HCT116 (cell line): ENCODE results near the gene IL31RA. TPM values are rescaled to one million over a fixed set of nuclear protein-coding genes. Genes with fewer than 3 reads are reported as not detected.

Experiments
- ATAC-seq: fragments of 200-7000 bp; cut with Tn5 transposase; 2 replicates; pipeline ENCODE4 v1.9.1; 2020; ENCODE audit warnings: mild to moderate bottlenecking, moderate library complexity
- BruUV-seq: library from RNA; stranded (reverse); fragments of 400-500 nt; replicated peaks from 2 replicates; lab custom pipeline; 2021; lab: Mats Ljungman, UMichigan
- CTCF ChIA-PET: fragments of 300-600 bp; sonication (Branson Sonifier 250); formaldehyde crosslinking; loops from one replicate; lab custom pipeline; 2021; ENCODE audit warnings: antibody characterized with exemption; lab: Charles Lee
- POLR2A ChIA-PET: fragments of 300-600, 350-600 bp; sonication (Branson Sonifier 250); formaldehyde crosslinking; loops from one replicate; lab custom pipeline; 2021; ENCODE audit warnings: antibody characterized with exemption; lab: Charles Lee
- RAD21 ChIA-PET, 2 experiments: fragments of 300-600 bp; sonication (Branson Sonifier 250); formaldehyde crosslinking; loops; one replicate each; lab custom pipeline; 2023; ENCODE audit warnings: low total read pairs in 2 of 2; ENCODE audit not compliant: uncharacterized antibody in 2 of 2, unreplicated experiment in 2 of 2, low non-redundant PET in 1 of 2; lab: Charles Lee
- DNase-seq: peaks from one replicate; pipeline ENCODE4 v3.0.0-alpha.2; 2010; ENCODE audit warnings: low read depth, low spot score
- H2AFZ ChIP-seq: fragments of 200-600 bp; shearing (Covaris generic), sonication (generic); 2 replicates; pipeline ENCODE4 v1.6.1; 2017; ENCODE audit warnings: low read depth, mixed run types, mixed read lengths, antibody characterized with exemption, low read length; ENCODE audit not compliant: poor library complexity, severe bottlenecking
- H3K27ac ChIP-seq: 2 replicates; pipeline ENCODE4 v1.5.1; 2012; ENCODE audit warnings: low read depth, low read length
- H3K27me3 ChIP-seq: fragments of 200-600 bp; sonication (generic); 2 replicates; pipeline ENCODE4 v1.6.1; 2016; ENCODE audit warnings: mixed run types, low read length, mixed read lengths; ENCODE audit not compliant: insufficient read depth
- H3K36me3 ChIP-seq, 2 experiments: fragments of 200-500 bp in 1 of 2; fragments of 200-600 bp in 1 of 2; sonication (Bioruptor generic) in 1 of 2; sonication (generic) in 1 of 2; 2 replicates each; pipeline versions ENCODE4 v1.5.1 to v1.6.1; 2014 to 2016; ENCODE audit warnings: low read length in 2 of 2, inconsistent platforms in 1 of 2, mixed read lengths in 1 of 2, mixed run types in 1 of 2; ENCODE audit not compliant: insufficient read depth in 2 of 2, control insufficient read depth in 1 of 2
- H3K4me1 ChIP-seq, 2 experiments: fragments of 200-600 bp in 1 of 2; sonication (generic) in 1 of 2; 2 replicates each; pipeline versions ENCODE4 v1.5.1 to v1.6.1; 2012 to 2017; ENCODE audit warnings: low read length in 2 of 2, inconsistent platforms in 1 of 2, mild to moderate bottlenecking in 1 of 2, mixed read lengths in 1 of 2, mixed run types in 1 of 2, moderate library complexity in 1 of 2; ENCODE audit not compliant: insufficient read depth in 2 of 2, control insufficient read depth in 1 of 2
- H3K4me2 ChIP-seq: fragments of 200-600 bp; sonication (generic); 2 replicates; pipeline ENCODE4 v1.6.1; 2017; ENCODE audit warnings: mixed run types, low read length, mixed read lengths
- H3K4me3 ChIP-seq, 2 experiments: fragments of 200-600 bp in 1 of 2; sonication (generic) in 1 of 2; replicated peaks in 1 of 2; 2 replicates each; pipeline ENCODE4 v1.5.1; 2011 to 2016; ENCODE audit warnings: low read length in 2 of 2, control low read depth in 1 of 2, low read depth in 1 of 2, mild to moderate bottlenecking in 1 of 2, mixed read lengths in 1 of 2, mixed run types in 1 of 2
- H3K79me2 ChIP-seq: fragments of 200-600 bp; sonication (generic); 2 replicates; pipeline ENCODE4 v1.6.1; 2017; ENCODE audit warnings: mild to moderate bottlenecking, mixed run types, low read length, moderate library complexity, mixed read lengths; ENCODE audit not compliant: insufficient read depth
- H3K9ac ChIP-seq: fragments of 200-600 bp; sonication (generic); 2 replicates; pipeline ENCODE4 v1.6.1; 2016; ENCODE audit warnings: low read length, mixed read lengths
- H3K9me2 ChIP-seq: fragments of 200-600 bp; sonication (generic), shearing (Covaris generic); 2 replicates; pipeline ENCODE4 v1.6.1; 2017; ENCODE audit warnings: mixed run types, mild to moderate bottlenecking, moderate library complexity; ENCODE audit not compliant: insufficient read depth
- H3K9me3 ChIP-seq, 2 experiments: fragments of 200-500 bp in 1 of 2; fragments of 200-600 bp in 1 of 2; sonication (Bioruptor generic) in 1 of 2; sonication (generic) in 1 of 2; 2 replicates each; pipeline ENCODE4 v1.6.1; 2014 to 2017; ENCODE audit warnings: low read length in 2 of 2, mixed read lengths in 2 of 2, inconsistent platforms in 1 of 2, low read depth in 1 of 2, mild to moderate bottlenecking in 1 of 2, mixed run types in 1 of 2, moderate library complexity in 1 of 2; ENCODE audit not compliant: control insufficient read depth in 1 of 2, insufficient read depth in 1 of 2
- H4K20me1 ChIP-seq: fragments of 200-600 bp; sonication (generic), shearing (Covaris generic); 2 replicates; pipeline ENCODE4 v1.6.1; 2017; ENCODE audit warnings: mixed run types, mild to moderate bottlenecking, moderate library complexity; ENCODE audit not compliant: insufficient read depth
- EGR1 ChIP-seq: IDR thresholded peaks from 2 replicates; pipeline ENCODE4 v1.6.1; 2012; ENCODE audit warnings: low read depth
- ELF1 ChIP-seq: IDR thresholded peaks from 2 replicates; pipeline ENCODE4 v1.6.1; 2012; ENCODE audit warnings: low read depth, borderline replicate concordance
- POLR2A ChIP-seq: IDR thresholded peaks from 2 replicates; pipeline ENCODE4 v1.7.0; 2011; ENCODE audit warnings: borderline replicate concordance; ENCODE audit not compliant: insufficient read depth, insufficient read length; ENCODE audit errors: extremely low read depth
- RAD21 ChIP-seq: IDR thresholded peaks from 2 replicates; pipeline ENCODE4 v1.6.1; 2012; ENCODE audit warnings: low read depth, mild to moderate bottlenecking
- SIN3A ChIP-seq: IDR thresholded peaks from 2 replicates; pipeline ENCODE4 v1.6.1; 2012; ENCODE audit warnings: low read depth
- SP1 ChIP-seq: IDR thresholded peaks from 2 replicates; pipeline ENCODE4 v1.6.1; 2012; ENCODE audit warnings: low read depth
- YY1 ChIP-seq: IDR thresholded peaks from 2 replicates; pipeline ENCODE4 v1.6.1; 2011; ENCODE audit warnings: low read length, low read depth, moderate library complexity, mild to moderate bottlenecking; ENCODE audit not compliant: insufficient replicate concordance; ENCODE audit errors: extremely low read depth
- intact Hi-C: fragments of 100-400 bp; cut with micrococcal nuclease; formaldehyde crosslinking; loops from 2 replicates; pipeline ENCODE4 v1.10.0; 2022
- total RNA-seq: library from RNA; stranded (reverse); gene quantifications from one replicate; pipeline ENCODE4 v1.2.1, GENCODE V29; 2021; ENCODE audit not compliant: unreplicated experiment
- TF ChIP-seq, protein P1 (sequence below), 3 experiments: fragments of 200-600 bp in 1 of 3; sonication (generic) in 1 of 3; IDR thresholded peaks in 2 of 3; conservative IDR thresholded peaks in 1 of 3; 2 replicates each; pipeline ENCODE4 v1.5.1; 2012 to 2017; ENCODE audit warnings: low read depth in 2 of 3, low read length in 2 of 3, antibody characterized with exemption in 1 of 3, borderline replicate concordance in 1 of 3, control low read depth in 1 of 3, mild to moderate bottlenecking in 1 of 3, mixed read lengths in 1 of 3, mixed run types in 1 of 3, moderate library complexity in 1 of 3; ENCODE audit not compliant: insufficient read depth in 1 of 3
- TF ChIP-seq, protein P2 (sequence below): IDR thresholded peaks from 2 replicates; pipeline ENCODE4 v1.6.1; 2012
- TF ChIP-seq, protein P3 (sequence below): IDR thresholded peaks from 2 replicates; pipeline ENCODE4 v1.6.1; 2011; ENCODE audit warnings: mild to moderate bottlenecking, low read length, moderate library complexity; ENCODE audit not compliant: insufficient replicate concordance; ENCODE audit errors: extremely low read depth

Gene IL31RA
- total RNA-seq, 1 experiment from 2014 or later: 0.59 TPM

DNA sequence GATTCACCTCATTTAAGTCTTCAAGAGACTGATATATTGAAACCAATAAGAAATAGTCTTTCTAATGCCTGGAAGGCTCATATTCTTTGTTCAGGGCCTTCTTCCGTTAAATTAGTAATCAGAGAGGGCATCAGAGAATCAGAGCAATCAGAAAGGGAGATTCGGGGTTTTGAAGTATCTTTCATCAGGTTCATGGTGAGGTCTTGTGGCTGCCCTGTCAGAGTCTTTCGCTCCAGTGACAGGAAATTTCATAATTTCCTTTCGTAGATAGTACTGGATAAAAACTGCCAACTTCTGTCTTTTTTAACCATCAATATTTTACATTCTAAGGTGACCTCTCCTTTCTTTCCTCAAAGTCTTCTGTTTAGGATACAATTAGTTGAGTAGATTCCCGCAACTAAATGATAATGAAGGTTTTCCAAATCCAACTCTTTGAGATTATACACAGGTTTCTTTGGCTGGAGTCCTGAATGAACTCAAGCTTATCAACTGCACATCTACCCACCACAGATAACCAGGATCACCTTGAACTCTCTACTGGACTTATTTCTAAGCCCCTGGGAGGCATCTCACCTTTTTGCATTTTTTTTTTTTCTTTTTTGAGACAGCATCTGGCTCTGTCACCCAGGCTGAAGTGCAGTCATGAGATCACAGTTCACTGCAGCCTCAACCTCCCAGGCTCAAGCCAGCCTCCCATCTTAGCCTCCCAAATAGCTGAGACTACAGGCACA lies 5.5 kb downstream of the IL31RA start:
- no peaks in the 10 kb centered on the region for H4K20me1 ChIP-seq
- no peaks in the 10 kb centered on the region for H3K79me2 ChIP-seq
- ChIA-PET POLR2A (no interaction called here), CTCF (no interaction called here), RAD21 (no interaction called here)
- TF ChIP-seq POLR2A: no peak
- TF ChIP-seq, protein P1, sequence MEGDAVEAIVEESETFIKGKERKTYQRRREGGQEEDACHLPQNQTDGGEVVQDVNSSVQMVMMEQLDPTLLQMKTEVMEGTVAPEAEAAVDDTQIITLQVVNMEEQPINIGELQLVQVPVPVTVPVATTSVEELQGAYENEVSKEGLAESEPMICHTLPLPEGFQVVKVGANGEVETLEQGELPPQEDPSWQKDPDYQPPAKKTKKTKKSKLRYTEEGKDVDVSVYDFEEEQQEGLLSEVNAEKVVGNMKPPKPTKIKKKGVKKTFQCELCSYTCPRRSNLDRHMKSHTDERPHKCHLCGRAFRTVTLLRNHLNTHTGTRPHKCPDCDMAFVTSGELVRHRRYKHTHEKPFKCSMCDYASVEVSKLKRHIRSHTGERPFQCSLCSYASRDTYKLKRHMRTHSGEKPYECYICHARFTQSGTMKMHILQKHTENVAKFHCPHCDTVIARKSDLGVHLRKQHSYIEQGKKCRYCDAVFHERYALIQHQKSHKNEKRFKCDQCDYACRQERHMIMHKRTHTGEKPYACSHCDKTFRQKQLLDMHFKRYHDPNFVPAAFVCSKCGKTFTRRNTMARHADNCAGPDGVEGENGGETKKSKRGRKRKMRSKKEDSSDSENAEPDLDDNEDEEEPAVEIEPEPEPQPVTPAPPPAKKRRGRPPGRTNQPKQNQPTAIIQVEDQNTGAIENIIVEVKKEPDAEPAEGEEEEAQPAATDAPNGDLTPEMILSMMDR (IDR thresholded peaks at IDR 0.05 in 2 of 3, conservative IDR thresholded peaks at IDR 0.05 in 1 of 3; ENCODE audit: borderline replicate concordance in 1 of 3, insufficient read depth in 1 of 3, low read depth in 2 of 3, low read length in 2 of 3): no peak
- no peak for TF ChIP-seq RAD21
- TF ChIP-seq, protein P2, sequence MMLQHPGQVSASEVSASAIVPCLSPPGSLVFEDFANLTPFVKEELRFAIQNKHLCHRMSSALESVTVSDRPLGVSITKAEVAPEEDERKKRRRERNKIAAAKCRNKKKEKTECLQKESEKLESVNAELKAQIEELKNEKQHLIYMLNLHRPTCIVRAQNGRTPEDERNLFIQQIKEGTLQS: no peak
- no peak for TF ChIP-seq SP1
- TF ChIP-seq ELF1: no peak
- no peak for TF ChIP-seq SIN3A
- TF ChIP-seq YY1: no peak
- TF ChIP-seq, protein P3, sequence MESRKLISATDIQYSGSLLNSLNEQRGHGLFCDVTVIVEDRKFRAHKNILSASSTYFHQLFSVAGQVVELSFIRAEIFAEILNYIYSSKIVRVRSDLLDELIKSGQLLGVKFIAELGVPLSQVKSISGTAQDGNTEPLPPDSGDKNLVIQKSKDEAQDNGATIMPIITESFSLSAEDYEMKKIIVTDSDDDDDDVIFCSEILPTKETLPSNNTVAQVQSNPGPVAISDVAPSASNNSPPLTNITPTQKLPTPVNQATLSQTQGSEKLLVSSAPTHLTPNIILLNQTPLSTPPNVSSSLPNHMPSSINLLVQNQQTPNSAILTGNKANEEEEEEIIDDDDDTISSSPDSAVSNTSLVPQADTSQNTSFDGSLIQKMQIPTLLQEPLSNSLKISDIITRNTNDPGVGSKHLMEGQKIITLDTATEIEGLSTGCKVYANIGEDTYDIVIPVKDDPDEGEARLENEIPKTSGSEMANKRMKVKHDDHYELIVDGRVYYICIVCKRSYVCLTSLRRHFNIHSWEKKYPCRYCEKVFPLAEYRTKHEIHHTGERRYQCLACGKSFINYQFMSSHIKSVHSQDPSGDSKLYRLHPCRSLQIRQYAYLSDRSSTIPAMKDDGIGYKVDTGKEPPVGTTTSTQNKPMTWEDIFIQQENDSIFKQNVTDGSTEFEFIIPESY: no peak
- TF ChIP-seq EGR1: no peak
- no peaks in the 10 kb centered on the region for H3K9me2 ChIP-seq
- no peak for DNase-seq
- no peak overlapping the region for H3K27ac ChIP-seq
- peaks cover under 1 to 2% of the 10 kb centered on the region in 2 experiments; a peak in 2 of 4 replicates for H3K4me1 ChIP-seq
- no peak for ATAC-seq
- H2AFZ ChIP-seq: no peak overlapping the region
- no peak overlapping the region for H3K4me3 ChIP-seq
- H3K9ac ChIP-seq: no peak overlapping the region
- no TSS peak for BruUV-seq
- no peaks in the 10 kb centered on the region for H3K9me3 ChIP-seq
- H3K36me3 ChIP-seq: no peaks in the 10 kb centered on the region
- intact Hi-C loops: no loop called here
- no peaks in the 10 kb centered on the region for H3K27me3 ChIP-seq
- no peak overlapping the region for H3K4me2 ChIP-seq
